CMK (cell line): ENCODE results near the gene ZNF569.
"Not testable (repeated sequence)": the region's sequence is repeated elsewhere in the genome, so short reads cannot be mapped to it uniquely, and the experiment has no call there.

ENCODE experiments used
- DNase-seq: peaks from one replicate; pipeline ENCODE4 v3.0.0-alpha.2; 2010; ENCODE audit warnings: low read depth

Gene ZNF569

GRCh38 chr19:37466798-37467607, at the start of gene ZNF569:
TSS of gene ZNF569 (minus strand) at chr19:37467444. CDS start at chr19:37444921, 22,523 bp downstream.
- DNase-seq = peak; percentile 85

- DNase-seq = no peak
Observed at GRCh38 chr19:37513397-37513796, 46.2 kb upstream of the ZNF569 start.

GRCh38 chr19:37511821-37512220, 44.6 kb upstream of the ZNF569 start:
- no peak for DNase-seq

- DNase-seq = no peak
Observed at GRCh38 chr19:37511186-37511585, 43.9 kb upstream of the ZNF569 start.

- no peak for DNase-seq
Observed at GRCh38 chr19:37507167-37507464, 39.9 kb upstream of the ZNF569 start.

- no peak for DNase-seq
Observed at GRCh38 chr19:37506387-37507166, 39.3 kb upstream of the ZNF569 start, which contains the start of gene ZNF793. TSS of gene ZNF793 (plus strand) at chr19:37506939. CDS start at chr19:37523440, 16,501 bp downstream.

- DNase-seq = no peak
Observed at GRCh38 chr19:37505958-37506386, 38.7 kb upstream of the ZNF569 start.

- no peak for DNase-seq
Observed at GRCh38 chr19:37492213-37492612, 25.0 kb upstream of the ZNF569 start.

- DNase-seq = no peak
Observed at GRCh38 chr19:37484406-37485168, 17.3 kb upstream of the ZNF569 start.

GRCh38 chr19:37472165-37472564, 4.9 kb upstream of the ZNF569 start:
- no peak for DNase-seq

- DNase-seq = no peak
Observed at GRCh38 chr19:37470216-37470615, 3.0 kb upstream of the ZNF569 start.

GRCh38 chr19:37468961-37469777, 1.9 kb upstream of the ZNF569 start, which contains the start of gene ZNF570:
TSS of gene ZNF570 (plus strand) at chr19:37469356. CDS start at chr19:37470355, 999 bp downstream.
- DNase-seq = peak; percentile 73

GRCh38 chr19:37467608-37468090, 405 bp upstream of the ZNF569 start:
- no peak for DNase-seq

- no peak for DNase-seq
Observed at GRCh38 chr19:37466277-37466797, 907 bp downstream of the ZNF569 start.

- no peak for DNase-seq
Observed at GRCh38 chr19:37452500-37453245, 14.6 kb downstream of the ZNF569 start.

GRCh38 chr19:37413313-37414084, 53.7 kb downstream of the ZNF569 start:
- DNase-seq = no peak

GRCh38 chr19:37412700-37413099, 54.5 kb downstream of the ZNF569 start:
- no peak for DNase-seq

- DNase-seq = not testable (repeated sequence)
Observed at GRCh38 chr19:37406140-37406846, 61.0 kb downstream of the ZNF569 start.

GRCh38 chr19:37403403-37403802, 63.8 kb downstream of the ZNF569 start:
- no peak for DNase-seq
